ENCODE measurements around the gene SLC25A12. TPM values are rescaled to one million over a fixed set of nuclear protein-coding genes. Genes with fewer than 3 reads are reported as not detected.

The SLC25A12 gene
- total RNA-seq, 1 experiment from 2014 or later, result 17.7 TPM

DNA sequence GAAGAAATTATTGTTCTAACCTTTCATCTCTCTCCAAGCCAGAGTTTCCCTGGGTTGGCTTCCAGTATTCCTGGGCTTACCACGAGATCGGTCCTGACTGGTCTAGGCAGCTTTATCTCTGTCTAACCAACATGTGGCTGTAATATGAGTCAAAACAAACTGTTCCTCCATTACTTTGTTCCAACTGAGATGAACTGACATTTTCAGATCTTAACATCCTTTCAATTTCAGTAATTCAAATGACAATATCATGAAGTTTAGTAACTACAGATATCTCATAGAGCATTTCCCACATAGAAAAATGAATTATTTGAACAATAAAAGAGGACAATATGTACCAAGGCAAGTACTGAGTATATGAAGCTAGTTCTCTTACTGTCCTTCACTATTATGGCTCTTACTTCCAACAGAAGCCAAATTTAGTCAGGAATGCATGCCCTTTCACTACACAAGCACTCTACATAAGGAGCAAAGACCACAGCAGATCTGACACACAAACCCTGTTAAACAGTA lies 15.5 kb downstream of the SLC25A12 start:
- Histone ChIP-seq H3K36me3 (ENCODE audit: insufficient read depth, low read length, poor library complexity, severe bottlenecking) (no peaks in the 10 kb centered on the region), H3K27me3 (replicated peaks; ENCODE audit: insufficient read depth, low read depth, low read length, poor library complexity) (no peaks in the 10 kb centered on the region), H3K4me1 (ENCODE audit: insufficient read depth, low read length, poor library complexity, severe bottlenecking) (no peaks in the 10 kb centered on the region), H3K27ac (ENCODE audit: low read depth, low read length, poor library complexity, severe bottlenecking) (no peak overlapping the region), H3K9me3 (ENCODE audit: low read depth, low read length, poor library complexity, severe bottlenecking) (no peaks in the 10 kb centered on the region), H3K4me3 (ENCODE audit: low read depth, low read length, poor library complexity, severe bottlenecking) (no peak overlapping the region)
- intact Hi-C loops (cut with micrococcal nuclease; ENCODE audit: unreplicated experiment), result no loop called here
- no TSS peak for BruUV-seq (replicated peaks)
- DNase-seq (ENCODE audit: low spot score), result no peak
- TF ChIP-seq EZH2 (IDR thresholded peaks at IDR 0.05; ENCODE audit: borderline replicate concordance, low read depth, low read length, poor library complexity, severe bottlenecking) (no peak), CTCF (conservative IDR thresholded peaks at IDR 0.05; ENCODE audit: low read depth, low read length) (no peak)
- CTCF ChIA-PET, result no interaction called here
- POLR2A ChIA-PET (ENCODE audit: low non-redundant PET), result no interaction called here

DNA sequence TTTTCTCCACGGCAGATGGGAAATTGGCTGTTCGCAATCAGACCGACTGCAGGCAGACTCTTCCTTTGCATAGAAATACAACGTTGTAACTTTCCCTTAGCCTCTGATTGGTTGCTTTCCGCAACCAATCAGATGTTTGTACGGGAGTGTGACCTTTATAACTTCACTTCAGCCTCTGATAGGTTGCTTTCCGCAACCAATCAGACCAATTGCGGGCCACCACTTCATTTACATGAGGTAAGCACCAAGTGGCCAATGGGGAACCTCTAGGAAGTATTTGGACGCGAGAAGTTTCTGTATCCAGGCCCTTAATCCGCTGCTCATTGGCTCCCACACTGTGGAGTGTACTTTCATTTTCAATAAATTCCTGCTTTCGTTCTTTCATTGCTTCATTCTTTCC lies 19.1 kb downstream of the SLC25A12 start:
- Histone ChIP-seq H3K4me1 (ENCODE audit: insufficient read depth, low read length, poor library complexity, severe bottlenecking) (no peaks in the 10 kb centered on the region), H3K27ac (ENCODE audit: low read depth, low read length, poor library complexity, severe bottlenecking) (no peak overlapping the region), H3K36me3 (ENCODE audit: insufficient read depth, low read length, poor library complexity, severe bottlenecking) (no peaks in the 10 kb centered on the region), H3K4me3 (ENCODE audit: low read depth, low read length, poor library complexity, severe bottlenecking) (no peak overlapping the region), H3K27me3 (replicated peaks; ENCODE audit: insufficient read depth, low read depth, low read length, poor library complexity) (no peaks in the 10 kb centered on the region), H3K9me3 (ENCODE audit: low read depth, low read length, poor library complexity, severe bottlenecking) (no peaks in the 10 kb centered on the region)
- intact Hi-C loops (cut with micrococcal nuclease; ENCODE audit: unreplicated experiment), result no loop called here
- TF ChIP-seq CTCF (conservative IDR thresholded peaks at IDR 0.05; ENCODE audit: low read depth, low read length) (no peak), EZH2 (IDR thresholded peaks at IDR 0.05; ENCODE audit: borderline replicate concordance, low read depth, low read length, poor library complexity, severe bottlenecking) (no peak)
- BruUV-seq (replicated peaks), result no TSS peak
- CTCF ChIA-PET, result no interaction called here
- no peak for DNase-seq (ENCODE audit: low spot score)
- POLR2A ChIA-PET (ENCODE audit: low non-redundant PET), result no interaction called here

GRCh38 chr2:171874517-171874916 lies 19.5 kb downstream of the SLC25A12 start:
- no TSS peak for BruUV-seq (replicated peaks)
- Histone ChIP-seq H3K4me3 (ENCODE audit: low read depth, low read length, poor library complexity, severe bottlenecking) (no peak overlapping the region), H3K36me3 (ENCODE audit: insufficient read depth, low read length, poor library complexity, severe bottlenecking) (no peaks in the 10 kb centered on the region), H3K27ac (ENCODE audit: low read depth, low read length, poor library complexity, severe bottlenecking) (no peak overlapping the region), H3K9me3 (ENCODE audit: low read depth, low read length, poor library complexity, severe bottlenecking) (no peaks in the 10 kb centered on the region), H3K4me1 (ENCODE audit: insufficient read depth, low read length, poor library complexity, severe bottlenecking) (no peaks in the 10 kb centered on the region), H3K27me3 (replicated peaks; ENCODE audit: insufficient read depth, low read depth, low read length, poor library complexity) (no peaks in the 10 kb centered on the region)
- ChIA-PET CTCF (no interaction called here), POLR2A (ENCODE audit: low non-redundant PET) (no interaction called here)
- intact Hi-C loops (cut with micrococcal nuclease; ENCODE audit: unreplicated experiment), result no loop called here
- no peak for TF ChIP-seq EZH2 (IDR thresholded peaks at IDR 0.05; ENCODE audit: borderline replicate concordance, low read depth, low read length, poor library complexity, severe bottlenecking)
- TF ChIP-seq CTCF (conservative IDR thresholded peaks at IDR 0.05; ENCODE audit: low read depth, low read length), result no peak
- no peak for DNase-seq (ENCODE audit: low spot score)
